ENCODE measurements around the gene ABCC5.

The ABCC5 gene

GRCh38 chr3:183920416-183920815 is 97.3 kb downstream of the ABCC5 start:
- DNase-seq, result no peak

GRCh38 chr3:183918178-183918577 is 99.5 kb downstream of the ABCC5 start:
- no peak for DNase-seq

GRCh38 chr3:183917776-183918175 is 99.9 kb downstream of the ABCC5 start:
- no peak for DNase-seq

GRCh38 chr3:183914856-183915255 is 102.8 kb downstream of the ABCC5 start:
- DNase-seq, result no peak

GRCh38 chr3:183913580-183913920 is 104.1 kb downstream of the ABCC5 start:
- DNase-seq, result no peak

GRCh38 chr3:183912895-183913579 is 104.6 kb downstream of the ABCC5 start:
- DNase-seq, result no peak

GRCh38 chr3:183911763-183912506 is 105.7 kb downstream of the ABCC5 start:
- no peak for DNase-seq

GRCh38 chr3:183911087-183911486 is 106.6 kb downstream of the ABCC5 start:
- DNase-seq, result no peak

GRCh38 chr3:183909030-183909600 is 108.6 kb downstream of the ABCC5 start:
- no peak for DNase-seq

GRCh38 chr3:183907911-183908331 is 109.8 kb downstream of the ABCC5 start:
- no peak for DNase-seq

GRCh38 chr3:183907176-183907575 is 110.5 kb downstream of the ABCC5 start:
- DNase-seq, result no peak

GRCh38 chr3:183906234-183906921 is 111.3 kb downstream of the ABCC5 start:
- DNase-seq, result no peak

- no peak for DNase-seq
Measured at GRCh38 chr3:183904833-183905780, 112.6 kb downstream of the ABCC5 start.

- DNase-seq, result no peak
Measured at GRCh38 chr3:183898028-183898431, 119.7 kb downstream of the ABCC5 start.

- DNase-seq, result no peak
Measured at GRCh38 chr3:183897606-183898005, 120.1 kb downstream of the ABCC5 start.

- no peak for DNase-seq
Measured at GRCh38 chr3:183896610-183897009, 121.1 kb downstream of the ABCC5 start.

- DNase-seq, result no peak
Measured at GRCh38 chr3:183896184-183896583, 121.5 kb downstream of the ABCC5 start.

- DNase-seq, result no peak
Measured at GRCh38 chr3:183895774-183896173, 121.9 kb downstream of the ABCC5 start.

GRCh38 chr3:183895296-183895695 is 122.4 kb downstream of the ABCC5 start:
- no peak for DNase-seq

GRCh38 chr3:183892610-183893214 is 125.0 kb downstream of the ABCC5 start:
- DNase-seq, result no peak

- DNase-seq, result no peak
Measured at GRCh38 chr3:183885766-183886165, 131.9 kb downstream of the ABCC5 start.
